Thyroid gland (tissue), 4 donors: ENCODE data around the gene CD5L. TPM values are rescaled to one million over a fixed set of nuclear protein-coding genes. Genes with fewer than 3 reads are reported as not detected.

Source experiments
- DNase-seq, 2 donors: peaks; one replicate each; pipeline ENCODE4 v3.0.0-alpha.2; 2019
- H3K27ac ChIP-seq, 3 donors: fragments of 200-600 bp; sonication (generic); 1 replicate in 2 of 3; 2 replicates in 1 of 3; pipeline ENCODE4 v1.5.1; 2016 to 2019; ENCODE audit warnings: mild to moderate bottlenecking in 1 of 3, moderate library complexity in 1 of 3
- H3K27me3 ChIP-seq: fragments of 200-600 bp; sonication (generic); one replicate; pipeline ENCODE4 v1.5.1; 2019
- H3K36me3 ChIP-seq, 2 donors: fragments of 200-600 bp; sonication (generic); one replicate each; pipeline ENCODE4 v1.5.1; 2016 to 2019
- H3K4me1 ChIP-seq, 2 donors: fragments of 200-600 bp; sonication (generic); one replicate each; pipeline ENCODE4 v1.5.1; 2017 to 2019
- H3K4me3 ChIP-seq, 3 donors: fragments of 200-600 bp; sonication (generic); replicated peaks in 1 of 3; 1 replicate in 2 of 3; 2 replicates in 1 of 3; pipeline ENCODE4 v1.5.1; 2016; ENCODE audit warnings: mild to moderate bottlenecking in 1 of 3
- H3K9me3 ChIP-seq: fragments of 200-600 bp; sonication (generic); one replicate; pipeline ENCODE4 v1.5.1; 2017
- POLR2A ChIP-seq, 2 donors: fragments of 450-650 bp; IDR thresholded peaks; one replicate each; pipeline ENCODE4 v1.6.1; 2017; ENCODE audit warnings: antibody characterized with exemption in 2 of 2, mild to moderate bottlenecking in 2 of 2, moderate library complexity in 1 of 2
- WGBS, 2 donors: methylation state at CpG; one replicate each; pipeline ENCODE4 v1.1.5; 2017; 5-methylcytosine and 5-hydroxymethylcytosine counted together
- intact Hi-C: fragments of 100-400 bp; cut with DNase I; formaldehyde crosslinking; loops from one replicate; pipeline ENCODE4 v1.15.1; 2023
- total RNA-seq, 4 donors: library from RNA; depleted of rRNA; stranded (reverse); fragments of >200 nt; gene quantifications; one replicate each; pipeline ENCODE4 v1.2.3, GENCODE V29; 2016
- TF ChIP-seq, protein P1 (sequence below), 6 experiments: fragments of 200-600 bp in 3 of 6; fragments of 450-650 bp in 3 of 6; sonication (generic) in 3 of 6; IDR thresholded peaks; one replicate each; pipeline ENCODE4 v1.5.1; 2016 to 2019; ENCODE audit warnings: antibody characterized with exemption in 6 of 6, mild to moderate bottlenecking in 2 of 6, inconsistent platforms in 1 of 6, moderate library complexity in 1 of 6

CD5L gene
- total RNA-seq, 4 donors from 2014 or later: not detected

DNA sequence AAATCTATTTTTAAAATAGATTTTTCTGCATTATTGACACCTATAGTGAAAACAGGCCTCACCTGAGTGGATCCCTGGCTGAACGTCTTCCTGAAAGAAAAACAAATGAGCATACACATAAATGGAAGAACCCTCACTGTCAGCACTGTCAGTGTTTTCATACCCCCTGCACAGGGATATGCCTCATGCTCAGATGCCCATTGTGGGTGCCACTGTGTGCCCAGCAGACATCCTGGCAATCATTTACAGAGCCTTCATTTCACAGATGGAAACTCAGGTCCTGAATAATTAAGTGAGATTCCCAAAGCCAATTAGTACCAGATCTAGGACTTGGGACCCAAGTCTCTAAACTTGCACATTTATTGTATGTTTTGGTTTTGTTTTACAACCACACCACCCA lies 41.6 kb downstream of the CD5L start:
- WGBS, 2 donors: 49 to 50% methylated on average over 1 of the region's 1 CpG
- no peaks in the 10 kb centered on the region for H3K27me3 ChIP-seq
- no peak for TF ChIP-seq POLR2A (IDR thresholded peaks at IDR 0.05)
- TF ChIP-seq, protein P1, sequence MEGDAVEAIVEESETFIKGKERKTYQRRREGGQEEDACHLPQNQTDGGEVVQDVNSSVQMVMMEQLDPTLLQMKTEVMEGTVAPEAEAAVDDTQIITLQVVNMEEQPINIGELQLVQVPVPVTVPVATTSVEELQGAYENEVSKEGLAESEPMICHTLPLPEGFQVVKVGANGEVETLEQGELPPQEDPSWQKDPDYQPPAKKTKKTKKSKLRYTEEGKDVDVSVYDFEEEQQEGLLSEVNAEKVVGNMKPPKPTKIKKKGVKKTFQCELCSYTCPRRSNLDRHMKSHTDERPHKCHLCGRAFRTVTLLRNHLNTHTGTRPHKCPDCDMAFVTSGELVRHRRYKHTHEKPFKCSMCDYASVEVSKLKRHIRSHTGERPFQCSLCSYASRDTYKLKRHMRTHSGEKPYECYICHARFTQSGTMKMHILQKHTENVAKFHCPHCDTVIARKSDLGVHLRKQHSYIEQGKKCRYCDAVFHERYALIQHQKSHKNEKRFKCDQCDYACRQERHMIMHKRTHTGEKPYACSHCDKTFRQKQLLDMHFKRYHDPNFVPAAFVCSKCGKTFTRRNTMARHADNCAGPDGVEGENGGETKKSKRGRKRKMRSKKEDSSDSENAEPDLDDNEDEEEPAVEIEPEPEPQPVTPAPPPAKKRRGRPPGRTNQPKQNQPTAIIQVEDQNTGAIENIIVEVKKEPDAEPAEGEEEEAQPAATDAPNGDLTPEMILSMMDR (IDR thresholded peaks at IDR 0.05): no peak
- H3K4me3 ChIP-seq: no peak overlapping the region
- H3K27ac ChIP-seq: no peak overlapping the region
- H3K4me1 ChIP-seq: no peaks in the 10 kb centered on the region
- intact Hi-C loops: no loop called here
- no peaks in the 10 kb centered on the region for H3K9me3 ChIP-seq
- H3K36me3 ChIP-seq: no peaks in the 10 kb centered on the region
- DNase-seq: no peak

DNA sequence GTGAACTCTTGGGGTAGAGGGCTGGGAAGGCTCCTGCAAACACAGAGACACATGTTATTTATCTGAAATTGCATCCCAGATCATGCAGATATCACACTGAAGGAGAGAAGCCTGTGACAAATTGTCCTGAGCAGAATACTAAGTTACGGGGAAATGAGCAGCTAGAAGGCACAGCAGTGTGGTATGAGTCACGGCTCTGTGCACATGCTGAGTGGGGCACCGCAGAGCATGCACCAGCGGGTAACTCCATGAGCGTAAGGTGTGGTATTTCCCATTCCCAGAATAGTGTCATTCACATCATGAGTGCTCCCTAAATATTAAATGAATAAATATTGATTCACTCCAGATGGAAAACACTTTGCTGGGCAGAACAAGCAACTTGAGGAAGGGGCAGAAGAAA lies 43.4 kb downstream of the CD5L start:
- Histone ChIP-seq H3K4me1 (no peaks in the 10 kb centered on the region), H3K4me3 (no peak overlapping the region), H3K27ac (no peak overlapping the region), H3K9me3 (no peaks in the 10 kb centered on the region), H3K36me3 (no peaks in the 10 kb centered on the region), H3K27me3 (no peaks in the 10 kb centered on the region)
- intact Hi-C loops: no loop called here
- 28 to 62% methylated on average over 5 of the region's 5 CpGs for WGBS, 2 donors
- DNase-seq: no peak
- no peak for TF ChIP-seq POLR2A (IDR thresholded peaks at IDR 0.05)
- TF ChIP-seq, protein P1 (IDR thresholded peaks at IDR 0.05): no peak

DNA sequence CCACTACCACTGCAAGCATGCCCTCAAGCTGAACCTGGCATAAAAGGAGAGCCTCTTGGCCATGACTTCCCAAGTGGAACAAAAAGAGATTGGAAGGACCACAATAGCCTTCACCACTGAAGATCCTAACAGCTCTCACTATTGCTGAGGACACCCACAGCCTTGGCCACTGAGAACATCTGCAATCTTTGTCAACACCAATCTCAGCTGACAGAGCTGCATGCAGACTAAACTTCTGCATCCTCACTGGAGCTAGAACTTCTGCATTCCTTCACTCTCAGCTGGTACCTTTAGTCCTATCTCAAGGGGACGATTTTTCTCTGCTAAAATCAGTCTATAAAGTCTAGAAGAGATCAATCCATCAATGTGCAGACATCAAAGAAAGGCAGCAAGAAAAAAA lies 56.4 kb downstream of the CD5L start:
- no peaks in the 10 kb centered on the region for H3K27me3 ChIP-seq

DNA sequence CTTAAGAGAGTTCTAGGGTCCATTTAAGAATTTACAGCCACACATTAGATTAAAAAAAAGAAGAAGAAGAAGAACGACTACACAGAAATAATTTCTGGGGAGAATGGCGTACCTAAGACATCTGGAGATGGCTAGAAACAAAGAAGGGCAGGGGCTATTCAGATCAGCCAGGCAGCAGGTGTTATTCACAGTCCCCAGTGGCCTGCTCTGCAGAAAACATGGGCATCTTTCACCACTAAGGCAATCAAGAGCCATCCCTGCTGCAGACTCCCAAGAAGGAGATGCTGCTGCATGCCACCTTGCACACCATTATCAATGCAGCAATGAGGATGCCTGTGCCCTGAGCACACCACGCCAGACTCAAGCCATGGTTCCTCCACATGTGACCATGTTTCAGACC lies 56.8 kb downstream of the CD5L start:
- Histone ChIP-seq H3K4me1 (no peaks in the 10 kb centered on the region), H3K27me3 (no peaks in the 10 kb centered on the region), H3K27ac (no peak overlapping the region), H3K4me3 (no peak overlapping the region), H3K36me3 (no peaks in the 10 kb centered on the region), H3K9me3 (no peaks in the 10 kb centered on the region)
- intact Hi-C loops: no loop called here
- TF ChIP-seq, protein P1 (IDR thresholded peaks at IDR 0.05): no peak
- TF ChIP-seq POLR2A (IDR thresholded peaks at IDR 0.05): no peak
- no peak for DNase-seq
- WGBS, 2 donors: 85 to 87% methylated on average over 3 of the region's 3 CpGs

More for the DNA sequence above, 56.4 kb downstream of the CD5L start:
- TF ChIP-seq, protein P1 (IDR thresholded peaks at IDR 0.05): no peak
- intact Hi-C loops: no loop called here
- no peak overlapping the region for H3K27ac ChIP-seq
- H3K4me3 ChIP-seq: no peak overlapping the region
- H3K36me3 ChIP-seq: no peaks in the 10 kb centered on the region
- WGBS, 2 donors: 17 to 33% methylated on average over 1 of the region's 1 CpG
- DNase-seq: no peak
- no peaks in the 10 kb centered on the region for H3K4me1 ChIP-seq
- H3K9me3 ChIP-seq: no peaks in the 10 kb centered on the region

DNA sequence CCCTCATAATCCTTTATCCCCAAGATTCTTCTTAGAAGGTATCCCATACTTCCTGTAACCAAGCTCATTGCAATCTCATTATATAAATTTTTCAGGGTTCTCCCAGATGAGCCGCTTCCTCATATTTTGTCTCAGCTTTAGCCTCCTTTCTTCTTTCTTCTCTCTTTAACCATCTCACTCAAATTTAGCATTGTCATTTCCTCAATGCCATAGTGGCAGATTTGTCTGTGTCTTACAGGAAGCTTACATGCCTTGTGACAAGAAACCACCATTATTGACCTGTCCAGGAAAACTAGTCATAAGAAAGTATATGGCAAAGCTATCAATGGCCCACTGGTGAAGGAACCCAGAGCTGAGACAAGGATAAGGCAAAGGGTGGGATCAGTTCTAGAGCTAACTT lies 58.7 kb downstream of the CD5L start:
- no peak overlapping the region for H3K27ac ChIP-seq
- H3K4me3 ChIP-seq: no peak overlapping the region
- H3K4me1 ChIP-seq: no peaks in the 10 kb centered on the region
- WGBS, 2 donors: 93 to 95% methylated on average over 1 of the region's 1 CpG
- DNase-seq: no peak
- H3K9me3 ChIP-seq: no peaks in the 10 kb centered on the region
- H3K36me3 ChIP-seq: no peaks in the 10 kb centered on the region
- TF ChIP-seq POLR2A (IDR thresholded peaks at IDR 0.05): no peak
- TF ChIP-seq, protein P1 (IDR thresholded peaks at IDR 0.05): no peak
- no peaks in the 10 kb centered on the region for H3K27me3 ChIP-seq
- intact Hi-C loops: no loop called here
